ENCODE data around the gene VPS54.
"Not testable (repeated sequence)": the region's sequence is repeated elsewhere in the genome, so short reads cannot be mapped to it uniquely, and the experiment has no call there.

VPS54 gene

GRCh38 chr2:63976125-63976510 lies 43.1 kb downstream of the VPS54 start:
- no peak for DNase-seq (ENCODE audit: extremely low spot score)
- TF ChIP-seq, protein P1, sequence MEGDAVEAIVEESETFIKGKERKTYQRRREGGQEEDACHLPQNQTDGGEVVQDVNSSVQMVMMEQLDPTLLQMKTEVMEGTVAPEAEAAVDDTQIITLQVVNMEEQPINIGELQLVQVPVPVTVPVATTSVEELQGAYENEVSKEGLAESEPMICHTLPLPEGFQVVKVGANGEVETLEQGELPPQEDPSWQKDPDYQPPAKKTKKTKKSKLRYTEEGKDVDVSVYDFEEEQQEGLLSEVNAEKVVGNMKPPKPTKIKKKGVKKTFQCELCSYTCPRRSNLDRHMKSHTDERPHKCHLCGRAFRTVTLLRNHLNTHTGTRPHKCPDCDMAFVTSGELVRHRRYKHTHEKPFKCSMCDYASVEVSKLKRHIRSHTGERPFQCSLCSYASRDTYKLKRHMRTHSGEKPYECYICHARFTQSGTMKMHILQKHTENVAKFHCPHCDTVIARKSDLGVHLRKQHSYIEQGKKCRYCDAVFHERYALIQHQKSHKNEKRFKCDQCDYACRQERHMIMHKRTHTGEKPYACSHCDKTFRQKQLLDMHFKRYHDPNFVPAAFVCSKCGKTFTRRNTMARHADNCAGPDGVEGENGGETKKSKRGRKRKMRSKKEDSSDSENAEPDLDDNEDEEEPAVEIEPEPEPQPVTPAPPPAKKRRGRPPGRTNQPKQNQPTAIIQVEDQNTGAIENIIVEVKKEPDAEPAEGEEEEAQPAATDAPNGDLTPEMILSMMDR (IDR thresholded peaks at IDR 0.05; ENCODE audit: control extremely low read depth, extremely low read depth, low read depth, missing control alignments), result no peak
- ChIA-PET CTCF (interaction anchor here (1.3 to 1.4 kb wide), 2 partner anchors 38 to 50 kb away, joined by 3 to 4 read pairs; no protein-coding TSS in a partner anchor), POLR2A (no interaction called here)

- no peak for DNase-seq (ENCODE audit: extremely low spot score)
- POLR2A ChIA-PET, result no interaction called here
- TF ChIP-seq, protein P1 (IDR thresholded peaks at IDR 0.05; ENCODE audit: control extremely low read depth, extremely low read depth, low read depth, missing control alignments), result no peak
- CTCF ChIA-PET, result interaction anchor here (0.9 to 1.4 kb wide), 3 partner anchors 26 to 49 kb away, joined by 3 to 4 read pairs (median 3); no protein-coding TSS in a partner anchor
These were observed 43.6 kb downstream of the VPS54 start for GRCh38 chr2:63975437-63976124.

DNA sequence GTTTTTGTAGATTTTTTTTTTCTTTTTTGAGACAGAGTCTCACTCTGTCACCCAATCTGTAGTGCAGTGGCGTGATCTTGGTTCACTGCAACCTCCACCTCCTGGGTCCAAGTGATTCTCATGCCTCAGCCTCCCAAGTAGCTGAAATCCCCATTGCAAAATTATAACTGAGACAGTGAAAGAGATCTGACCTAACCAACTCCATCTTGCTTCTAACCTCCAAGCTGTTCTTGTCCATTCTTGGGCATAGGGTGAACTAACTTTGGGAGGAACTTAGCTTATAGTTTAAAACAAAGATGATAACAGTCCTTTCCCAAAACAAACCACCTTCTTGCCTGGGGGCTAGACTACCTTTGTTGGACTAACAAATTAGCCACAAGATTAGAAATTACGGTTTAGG lies 44.2 kb downstream of the VPS54 start:
- POLR2A ChIA-PET; DNase-seq (ENCODE audit: extremely low spot score): not testable (repeated sequence)
- CTCF ChIA-PET, result interaction anchor here (0.9 to 1.4 kb wide), 2 partner anchors 25 to 37 kb away, joined by 3 read pairs; no protein-coding TSS in a partner anchor

DNA sequence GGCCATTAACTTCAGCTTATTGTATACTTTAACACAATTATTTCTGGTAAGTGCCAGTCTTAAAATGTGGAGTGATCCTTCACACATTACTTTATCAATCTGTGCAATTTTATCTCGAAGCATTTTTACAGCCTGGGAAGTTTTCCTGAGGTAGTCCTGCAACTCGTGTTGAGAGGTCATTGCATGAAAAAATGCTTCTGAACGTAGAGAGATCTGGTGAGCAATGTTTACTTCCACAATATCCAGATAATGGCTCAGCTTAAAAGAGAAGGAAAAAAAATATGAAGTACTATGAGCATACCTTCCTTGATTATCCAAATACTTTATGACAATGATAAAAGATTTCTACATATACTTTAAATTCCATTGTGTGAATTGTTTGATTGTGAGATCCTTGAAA lies 57.0 kb downstream of the VPS54 start:
- ChIA-PET POLR2A (no interaction called here), CTCF (no interaction called here)
- DNase-seq (ENCODE audit: extremely low spot score), result no peak
- TF ChIP-seq, protein P1 (IDR thresholded peaks at IDR 0.05; ENCODE audit: control extremely low read depth, extremely low read depth, low read depth, missing control alignments), result no peak

DNA sequence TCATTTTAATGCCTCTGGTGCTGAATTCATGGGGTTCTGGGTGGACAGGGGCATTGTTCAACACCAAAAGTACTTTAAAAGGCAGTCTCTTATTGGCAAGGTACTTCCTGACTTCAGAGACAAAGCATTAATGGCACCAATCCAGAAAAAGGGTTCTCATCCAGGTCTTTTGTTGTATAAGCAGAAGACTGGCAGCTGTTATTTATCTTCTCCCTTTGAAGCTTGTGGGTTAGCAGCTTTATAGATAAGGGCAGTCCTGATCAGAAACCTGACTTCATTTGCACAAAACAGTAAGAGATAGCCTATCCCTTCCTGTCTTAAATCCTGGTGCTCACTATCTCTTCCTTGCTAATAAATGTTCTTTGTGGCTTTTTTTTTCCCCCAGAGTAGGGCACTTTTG lies 68.8 kb downstream of the VPS54 start:
- POLR2A ChIA-PET, result no interaction called here
- TF ChIP-seq, protein P1 (IDR thresholded peaks at IDR 0.05; ENCODE audit: control extremely low read depth, extremely low read depth, low read depth, missing control alignments), result no peak
- no peak for DNase-seq (ENCODE audit: extremely low spot score)
- CTCF ChIA-PET, result interaction anchor here (0.6 to 4.1 kb wide), 4 partner anchors 9 to 25 kb away, joined by 3 to 25 read pairs (median 3); no protein-coding TSS in a partner anchor

DNA sequence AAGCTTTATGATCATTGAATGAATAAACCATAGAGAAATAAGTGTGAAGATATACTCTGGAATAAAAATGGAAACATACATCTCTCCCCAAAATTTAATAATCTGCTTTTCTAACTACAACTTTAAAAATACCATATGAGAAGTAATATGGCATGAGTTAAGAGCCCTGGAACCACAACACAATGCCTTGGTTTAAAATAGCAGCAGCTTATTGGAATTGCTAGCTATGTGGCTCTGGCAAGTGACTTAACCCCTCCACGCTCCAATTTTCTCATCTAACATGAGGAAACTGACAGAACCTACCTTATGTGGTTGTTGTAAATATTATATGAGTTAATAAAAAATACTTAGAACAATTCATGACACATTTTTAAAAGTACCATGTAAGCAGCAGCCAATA lies 76.4 kb downstream of the VPS54 start:
- TF ChIP-seq, protein P1 (IDR thresholded peaks at IDR 0.05; ENCODE audit: control extremely low read depth, extremely low read depth, low read depth, missing control alignments), result no peak
- DNase-seq (ENCODE audit: extremely low spot score), result no peak
- ChIA-PET POLR2A (interaction anchor here (0.6 kb wide), 1 partner anchor 76 kb away, joined by 5 read pairs; no protein-coding TSS in a partner anchor), CTCF (no interaction called here)

GRCh38 chr2:63932104-63932503 lies 87.1 kb downstream of the VPS54 start:
- POLR2A ChIA-PET; DNase-seq (ENCODE audit: extremely low spot score); CTCF ChIA-PET: not testable (repeated sequence)

All from GM10248 (cell line).